H1 (cell line): ENCODE measurements around the gene CASQ1. TPM values are rescaled to one million over a fixed set of nuclear protein-coding genes. Genes with fewer than 3 reads are reported as not detected.

Experiments used
- CTCF ChIA-PET: fragments of 300-600 bp; sonication (Branson Sonifier 250); formaldehyde crosslinking; loops from one replicate; lab custom pipeline; 2021; ENCODE audit not compliant: partially characterized antibody; lab: Charles Lee
- POLR2A ChIA-PET: fragments of 300-600 bp; sonication (Branson Sonifier 250); formaldehyde crosslinking; loops from one replicate; lab custom pipeline; 2021; ENCODE audit warnings: inconsistent platforms; ENCODE audit not compliant: partially characterized antibody; lab: Charles Lee
- DNase-seq, 2 experiments: peaks; one replicate each; pipeline versions ENCODE4 v3.0.0 to v3.0.0-alpha.2; 2010 to 2022; ENCODE audit warnings: low spot score in 2 of 2, low read depth in 1 of 2, mixed read lengths in 1 of 2
- FAIRE-seq: peaks from 2 replicates; lab custom pipeline; 2011; peaks lifted over from hg19 to GRCh38; lab: Jason Lieb, UNC
- H2AFZ ChIP-seq: 2 replicates; pipeline ENCODE4 v1.8.1; 2012; ENCODE audit warnings: low read length, inconsistent platforms
- H2AK5ac ChIP-seq: 2 replicates; pipeline ENCODE4 v1.6.1; 2013; ENCODE audit warnings: low read depth, low read length
- H2BK120ac ChIP-seq: replicated peaks from 2 replicates; pipeline ENCODE3; 2013; ENCODE audit warnings: low read depth, low read length, inconsistent platforms
- H2BK12ac ChIP-seq: 2 replicates; pipeline ENCODE4 v1.6.1; 2013; ENCODE audit warnings: low read depth, low read length
- H2BK15ac ChIP-seq: 2 replicates; pipeline ENCODE4 v1.6.1; 2013; ENCODE audit warnings: low read length
- H2BK20ac ChIP-seq: 2 replicates; pipeline ENCODE4 v1.6.1; 2013; ENCODE audit warnings: low read length
- H2BK5ac ChIP-seq: 2 replicates; pipeline ENCODE4 v1.6.1; 2013; ENCODE audit warnings: low read depth, low read length
- H3K14ac ChIP-seq: 2 replicates; pipeline ENCODE4 v1.6.1; 2013; ENCODE audit warnings: inconsistent platforms; ENCODE audit not compliant: insufficient read length
- H3K18ac ChIP-seq: 2 replicates; pipeline ENCODE4 v1.6.1; 2013; ENCODE audit warnings: low read length; ENCODE audit errors: extremely low read depth
- H3K23ac ChIP-seq: 2 replicates; pipeline ENCODE4 v1.6.1; 2013; ENCODE audit warnings: inconsistent platforms; ENCODE audit not compliant: insufficient read length
- H3K23me2 ChIP-seq: 2 replicates; pipeline ENCODE4 v1.6.1; 2013; ENCODE audit warnings: low read depth, low read length
- H3K27ac ChIP-seq: 2 replicates; pipeline ENCODE4 v1.6.1; 2011; ENCODE audit warnings: low read depth, low read length, inconsistent platforms
- H3K27me3 ChIP-seq, 4 experiments: replicated peaks in 1 of 4; 1 replicate in 1 of 4; 2 replicates in 3 of 4; pipeline versions ENCODE4 v1.6.1 to v1.8.1; 2011 to 2013; ENCODE audit warnings: low read length in 3 of 4, mild to moderate bottlenecking in 3 of 4, inconsistent platforms in 2 of 4, mixed read lengths in 2 of 4, moderate library complexity in 1 of 4; ENCODE audit not compliant: control insufficient read depth in 3 of 4, insufficient read depth in 3 of 4; ENCODE audit errors: extremely low read depth in 1 of 4
- H3K36me3 ChIP-seq, 4 experiments: 2 replicates each; pipeline versions ENCODE4 v1.6.1 to v1.8.1; 2011 to 2013; ENCODE audit warnings: mild to moderate bottlenecking in 4 of 4, low read length in 3 of 4, moderate library complexity in 2 of 4, control low read depth in 1 of 4, inconsistent platforms in 1 of 4; ENCODE audit not compliant: insufficient read depth in 4 of 4, control insufficient read depth in 2 of 4
- H3K4ac ChIP-seq: replicated peaks from 2 replicates; pipeline ENCODE3; 2013; ENCODE audit warnings: low read length, low read depth, mixed read lengths, inconsistent platforms; ENCODE audit not compliant: insufficient read length
- H3K4me1 ChIP-seq, 4 experiments: replicated peaks in 1 of 4; 1 replicate in 1 of 4; 2 replicates in 3 of 4; pipeline versions ENCODE4 v1.6.1 to v1.8.1; 2011 to 2013; ENCODE audit warnings: low read length in 3 of 4, inconsistent platforms in 2 of 4, mixed read lengths in 1 of 4; ENCODE audit not compliant: insufficient read depth in 4 of 4, control insufficient read depth in 3 of 4
- H3K4me2 ChIP-seq, 2 experiments: 2 replicates each; pipeline versions ENCODE4 v1.6.1 to v1.8.1; 2011 to 2013; ENCODE audit warnings: low read depth in 2 of 2, low read length in 2 of 2, control low read depth in 1 of 2, inconsistent platforms in 1 of 2, mild to moderate bottlenecking in 1 of 2; ENCODE audit not compliant: insufficient read depth in 1 of 2
- H3K4me3 ChIP-seq, 4 experiments: fragments of 200-600, 300-600 bp in 1 of 4; sonication (generic), shearing (Covaris generic), sonication (Bioruptor Twin) in 1 of 4; 2 replicates each; pipeline versions ENCODE4 v1.5.1 to v1.8.1; 2011 to 2016; ENCODE audit warnings: low read length in 4 of 4, low read depth in 3 of 4, control low read depth in 2 of 4, inconsistent platforms in 2 of 4, mild to moderate bottlenecking in 2 of 4, mixed read lengths in 1 of 4, moderate library complexity in 1 of 4; ENCODE audit not compliant: insufficient read depth in 2 of 4; ENCODE audit errors: extremely low read depth in 1 of 4
- H3K56ac ChIP-seq: replicated peaks from 2 replicates; pipeline ENCODE3; 2013; ENCODE audit warnings: low read depth, mild to moderate bottlenecking, mixed read lengths, low read length, inconsistent platforms; ENCODE audit not compliant: insufficient read length
- H3K79me1 ChIP-seq: 2 replicates; pipeline ENCODE4 v1.6.1; 2013; ENCODE audit warnings: low read depth, low read length, control low read depth
- H3K79me2 ChIP-seq, 2 experiments: 2 replicates each; pipeline versions ENCODE4 v1.6.1 to v1.8.1; 2012 to 2013; ENCODE audit warnings: low read length in 2 of 2, mild to moderate bottlenecking in 2 of 2, inconsistent platforms in 1 of 2; ENCODE audit not compliant: insufficient read depth in 2 of 2, control insufficient read depth in 1 of 2
- H3K9ac ChIP-seq, 4 experiments: replicated peaks in 1 of 4; 1 replicate in 1 of 4; 2 replicates in 3 of 4; pipeline versions ENCODE4 v1.6.1 to v1.8.1; 2011 to 2013; ENCODE audit warnings: low read depth in 3 of 4, low read length in 3 of 4, control low read depth in 2 of 4, mild to moderate bottlenecking in 2 of 4, moderate library complexity in 2 of 4, inconsistent platforms in 1 of 4; ENCODE audit errors: extremely low read depth in 1 of 4
- H3K9me3 ChIP-seq, 2 experiments: 2 replicates each; pipeline versions ENCODE4 v1.6.1 to v1.8.1; 2012 to 2013; ENCODE audit warnings: mild to moderate bottlenecking in 2 of 2, moderate library complexity in 2 of 2, control low read depth in 1 of 2, inconsistent platforms in 1 of 2, low read depth in 1 of 2, low read length in 1 of 2, mixed read lengths in 1 of 2; ENCODE audit not compliant: insufficient read depth in 2 of 2
- H4K20me1 ChIP-seq, 2 experiments: replicated peaks in 1 of 2; 2 replicates each; pipeline versions ENCODE3 to v1.8.1; 2011 to 2013; ENCODE audit warnings: inconsistent platforms in 2 of 2, low read length in 2 of 2, mild to moderate bottlenecking in 1 of 2; ENCODE audit not compliant: insufficient read depth in 2 of 2, control insufficient read depth in 1 of 2
- H4K5ac ChIP-seq: 2 replicates; pipeline ENCODE4 v1.6.1; 2013; ENCODE audit warnings: low read length, low read depth, mixed read lengths, inconsistent platforms; ENCODE audit not compliant: insufficient read length
- H4K8ac ChIP-seq: 2 replicates; pipeline ENCODE4 v1.8.0; 2013; ENCODE audit warnings: mild to moderate bottlenecking, moderate library complexity, low read length, inconsistent platforms; ENCODE audit not compliant: insufficient read depth; ENCODE audit errors: extremely low read depth
- H4K91ac ChIP-seq: replicated peaks from 2 replicates; pipeline ENCODE3; 2013; ENCODE audit warnings: low read length, mixed read lengths, inconsistent platforms; ENCODE audit not compliant: insufficient read length
- RNF2 ChIP-seq: fragments of 200-900, 300-1000 bp; sonication (generic); IDR thresholded peaks from 2 replicates; pipeline ENCODE4 v1.7.1; 2016; ENCODE audit warnings: borderline replicate concordance, low read depth, mild to moderate bottlenecking, antibody characterized with exemption, low read length; ENCODE audit not compliant: poor library complexity, severe bottlenecking; ENCODE audit errors: missing control alignments
- SAP30 ChIP-seq: fragments of 300-600 bp; sonication (generic); IDR thresholded peaks from 2 replicates; pipeline ENCODE4 v1.7.1; 2012; ENCODE audit warnings: low read length, moderate library complexity, mild to moderate bottlenecking, inconsistent platforms; ENCODE audit not compliant: insufficient read depth, insufficient replicate concordance
- WGBS, 2 experiments: shearing (Covaris generic) in 1 of 2; methylation state at CpG; one replicate each; pipeline versions ENCODE4 v1.1.6 to v1.1.7; 2013 to 2015; ENCODE audit warnings: low lambda C conversion rate in 2 of 2, mixed read lengths in 2 of 2, inconsistent platforms in 1 of 2, low coverage in 1 of 2, missing lambda C conversion rate in 1 of 2; ENCODE audit not compliant: insufficient replicate concordance in 2 of 2, insufficient coverage in 1 of 2, insufficient read length in 1 of 2; ENCODE audit errors: extremely low coverage in 1 of 2, missing lambda C conversion rate in 1 of 2; 5-methylcytosine and 5-hydroxymethylcytosine counted together
- polyA plus RNA-seq, 7 experiments: library from polyadenylated mRNA; depleted of rRNA in 3 of 7; stranded (reverse) in 5 of 7; unstranded in 2 of 7; fragments of >200 nt in 5 of 7; fragments of 200-250 nt in 2 of 7; gene quantifications; 1 replicate in 5 of 7; 2 replicates in 1 of 7; 4 replicates in 1 of 7; pipeline versions ENCODE4 v1.2.1 to v1.2.3, GENCODE V29; 2011 to 2013; ENCODE audit warnings: missing spikeins in 2 of 7, mixed read lengths in 2 of 7
- total RNA-seq: library from RNA; stranded (reverse); fragmentation: NEBNext Ultra II Directional; extraction: Animal tissue kit (Norgen Biotek cat#: 25700); gene quantifications from 2 replicates; pipeline ENCODE4 v1.2.1, GENCODE V29; 2021
- TF ChIP-seq, protein P1 (sequence below): IDR thresholded peaks from 2 replicates; pipeline ENCODE4 v1.6.1; 2012; ENCODE audit warnings: low read length, inconsistent platforms

CASQ1 gene
- total and polyA plus RNA-seq, 2 of the 8 experiments (the other 6 are each of a cell fraction or from before 2014, with no cell fraction given) = 0.80 to 1.3 TPM

DNA sequence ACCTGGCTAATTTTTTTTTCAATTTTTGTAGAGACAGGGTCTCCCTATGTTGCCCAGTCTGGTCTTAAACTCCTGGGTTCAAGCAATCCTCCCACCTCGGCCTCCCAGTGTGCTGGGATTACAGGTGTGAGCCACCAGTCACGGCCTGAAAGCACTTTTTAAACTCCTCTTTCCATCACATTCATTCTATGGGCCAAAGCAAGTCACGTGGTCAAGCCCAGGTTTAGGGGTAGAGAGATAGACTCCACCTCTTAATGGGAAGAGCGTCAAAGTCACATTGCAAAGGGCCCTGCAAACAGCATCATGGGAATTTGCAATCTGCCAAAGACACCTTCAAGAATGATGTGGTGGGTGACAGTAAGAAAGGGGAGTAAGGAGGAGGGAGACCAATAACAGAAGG lies 31.8 kb upstream of the CASQ1 start:
- TF ChIP-seq SAP30 (no peak), RNF2 (no peak)
- TF ChIP-seq, protein P1, sequence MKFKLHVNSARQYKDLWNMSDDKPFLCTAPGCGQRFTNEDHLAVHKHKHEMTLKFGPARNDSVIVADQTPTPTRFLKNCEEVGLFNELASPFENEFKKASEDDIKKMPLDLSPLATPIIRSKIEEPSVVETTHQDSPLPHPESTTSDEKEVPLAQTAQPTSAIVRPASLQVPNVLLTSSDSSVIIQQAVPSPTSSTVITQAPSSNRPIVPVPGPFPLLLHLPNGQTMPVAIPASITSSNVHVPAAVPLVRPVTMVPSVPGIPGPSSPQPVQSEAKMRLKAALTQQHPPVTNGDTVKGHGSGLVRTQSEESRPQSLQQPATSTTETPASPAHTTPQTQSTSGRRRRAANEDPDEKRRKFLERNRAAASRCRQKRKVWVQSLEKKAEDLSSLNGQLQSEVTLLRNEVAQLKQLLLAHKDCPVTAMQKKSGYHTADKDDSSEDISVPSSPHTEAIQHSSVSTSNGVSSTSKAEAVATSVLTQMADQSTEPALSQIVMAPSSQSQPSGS = no peak
- no peak overlapping the region for H4K8ac ChIP-seq
- H2AK5ac ChIP-seq = no peak overlapping the region
- POLR2A ChIA-PET = interaction anchor here (1.2 to 1.4 kb wide), 2 partner anchors 11 to 20 kb away, joined by 4 to 6 read pairs; no protein-coding TSS in a partner anchor
- no peak overlapping the region for H3K27ac ChIP-seq
- H2BK12ac ChIP-seq = no peak overlapping the region
- H3K56ac ChIP-seq = no peak overlapping the region
- no peak overlapping the region for H2BK15ac ChIP-seq
- H3K23me2 ChIP-seq = no peaks in the 10 kb centered on the region
- H3K79me1 ChIP-seq = no peaks in the 10 kb centered on the region
- no peak overlapping the region for H2BK5ac ChIP-seq
- H2AFZ ChIP-seq = no peak overlapping the region
- H3K4me1 ChIP-seq = peaks cover 0 to 2% (median 0%) of the 10 kb centered on the region in 4 experiments; a peak in 2 of 7 replicates
- H3K36me3 ChIP-seq = no peaks in the 10 kb centered on the region
- H3K9ac ChIP-seq = no peak overlapping the region
- no peak overlapping the region for H3K14ac ChIP-seq
- WGBS, 2 experiments = 91% methylated on average over 4 of the region's 4 CpGs; no CpG with 5 or more reads in 1 of the 2 experiments
- CTCF ChIA-PET = interaction anchor here (0.6 to 18.4 kb wide), 10 partner anchors 9 to 134 kb away, joined by 3 to 257 read pairs (median 8); partner anchors contain the start of genes CASQ1 and PEA15
- H2BK20ac ChIP-seq = no peak overlapping the region
- no peak for DNase-seq
- H3K4me2 ChIP-seq = no peak overlapping the region
- no peak overlapping the region for H4K5ac ChIP-seq
- H2BK120ac ChIP-seq = no peak overlapping the region
- H4K91ac ChIP-seq = no peak overlapping the region
- no peaks in the 10 kb centered on the region for H3K9me3 ChIP-seq
- no peak overlapping the region for H3K23ac ChIP-seq
- no peak overlapping the region for H3K4ac ChIP-seq
- H3K4me3 ChIP-seq = no peak overlapping the region
- no peak overlapping the region for H3K18ac ChIP-seq
- no peak for FAIRE-seq
- no peaks in the 10 kb centered on the region; a peak in 1 of 7 replicates for H3K27me3 ChIP-seq
- no peaks in the 10 kb centered on the region for H4K20me1 ChIP-seq
- no peaks in the 10 kb centered on the region for H3K79me2 ChIP-seq
